ENCODE data around the gene LDB1. TPM values are rescaled to one million over a fixed set of nuclear protein-coding genes. Genes with fewer than 3 reads are reported as not detected.
A peak's percentile ranks its signal among the peaks of the same experiment; 100 is the strongest.

Gene LDB1
- total RNA-seq, 1 experiment from 2014 or later: 34.4 TPM

GRCh38 chr10:102135956-102136526 is 15.9 kb upstream of the LDB1 start:
- DNase-seq (ENCODE audit: low read depth): no peak

GRCh38 chr10:102134416-102134815 is 14.2 kb upstream of the LDB1 start:
- DNase-seq (ENCODE audit: low read depth): no peak

DNA sequence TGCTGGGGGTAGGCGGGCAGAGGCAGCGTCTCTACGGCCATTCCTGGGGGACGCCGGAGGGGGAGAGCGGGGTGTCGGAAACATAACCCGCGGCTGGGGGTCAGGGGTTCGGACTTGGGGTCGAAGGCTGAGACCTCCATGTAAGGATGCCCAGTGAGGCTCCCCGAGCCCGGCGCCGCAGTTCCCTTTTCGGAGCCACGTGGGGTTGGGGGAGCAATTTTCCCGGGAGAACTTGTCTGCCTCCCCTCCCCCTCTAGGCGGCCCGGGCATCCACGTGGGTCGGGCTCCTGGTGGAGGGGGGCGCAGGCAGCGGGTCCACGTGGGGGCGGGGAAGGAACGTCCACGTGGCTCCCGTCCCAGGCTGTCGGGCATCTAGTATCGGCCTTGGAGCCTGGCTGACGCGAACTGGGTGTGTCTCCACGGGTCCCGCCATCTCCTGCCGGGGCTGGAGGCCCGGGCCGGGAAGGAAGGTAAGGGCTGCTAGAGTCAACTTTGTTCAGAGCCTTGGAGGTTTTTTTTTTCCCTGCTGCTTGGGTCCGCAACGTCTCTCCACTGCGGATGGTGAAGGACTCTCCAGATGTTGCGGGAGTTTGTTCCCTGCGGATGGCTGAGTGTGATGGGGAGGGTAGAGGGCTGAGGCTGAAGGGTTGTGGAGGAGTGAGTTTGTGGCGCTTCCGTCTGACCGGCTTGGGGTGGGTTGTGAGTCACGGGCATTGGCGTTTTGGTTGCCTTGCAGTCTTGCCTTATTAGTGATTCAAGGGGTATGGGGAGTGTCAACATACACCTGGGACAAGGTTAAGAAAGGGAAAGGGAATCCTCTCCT is 13.4 kb upstream of the LDB1 start:
- DNase-seq (ENCODE audit: low read depth): peak; percentile 73

- DNase-seq (ENCODE audit: low read depth): peak; percentile 99
Measured at GRCh38 chr10:102132563-102133372, 12.6 kb upstream of the LDB1 start, which contains the start of gene PPRC1. TSS of gene PPRC1 (plus strand) at chr10:102133040. CDS start at chr10:102133069, 29 bp downstream.

GRCh38 chr10:102132193-102132562 is 12.0 kb upstream of the LDB1 start:
- DNase-seq (ENCODE audit: low read depth): no peak

- peak; percentile 68 for DNase-seq (ENCODE audit: low read depth)
Measured at GRCh38 chr10:102131286-102132170, 11.4 kb upstream of the LDB1 start.

- DNase-seq (ENCODE audit: low read depth): no peak
Measured at GRCh38 chr10:102123223-102123622, 3.1 kb upstream of the LDB1 start.

- DNase-seq (ENCODE audit: low read depth): no peak
Measured at GRCh38 chr10:102122450-102122849, 2.3 kb upstream of the LDB1 start.

DNA sequence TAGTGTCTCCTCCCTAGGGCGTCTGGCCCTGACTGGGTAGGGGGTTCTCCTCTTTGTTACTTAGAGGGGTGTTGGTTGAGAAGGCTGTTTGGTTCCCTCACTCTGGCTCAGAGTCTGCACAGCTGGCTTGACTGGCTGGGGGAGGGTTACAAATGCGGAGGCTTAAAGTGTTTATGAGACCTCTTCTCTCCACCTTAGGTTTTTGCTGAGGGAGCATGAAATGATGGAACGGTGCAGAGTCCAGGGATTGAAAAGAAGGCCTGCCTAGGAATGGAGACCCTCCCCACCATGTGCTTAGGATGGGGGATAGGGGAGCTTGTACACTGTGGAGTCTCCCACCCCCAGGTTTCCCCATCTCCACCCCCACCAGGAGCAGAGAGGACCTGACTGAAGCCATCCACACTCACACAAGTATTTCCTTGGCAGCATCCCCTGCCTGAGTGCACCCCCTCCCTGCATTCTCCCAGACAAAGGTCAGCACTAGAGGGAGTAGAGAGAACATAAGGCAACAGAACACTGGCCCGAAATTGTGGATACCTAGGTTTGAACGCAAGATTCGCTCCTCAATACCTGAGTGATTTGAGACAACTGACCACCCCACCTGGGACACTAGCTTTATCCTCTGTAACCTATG is 1.7 kb upstream of the LDB1 start:
- DNase-seq (ENCODE audit: low read depth): no peak

GRCh38 chr10:102120991-102121738 is 997 bp upstream of the LDB1 start:
- DNase-seq (ENCODE audit: low read depth): peak; percentile 39

GRCh38 chr10:102119417-102120141 is 589 bp downstream of the LDB1 start:
- peak; percentile 63 for DNase-seq (ENCODE audit: low read depth)

DNA sequence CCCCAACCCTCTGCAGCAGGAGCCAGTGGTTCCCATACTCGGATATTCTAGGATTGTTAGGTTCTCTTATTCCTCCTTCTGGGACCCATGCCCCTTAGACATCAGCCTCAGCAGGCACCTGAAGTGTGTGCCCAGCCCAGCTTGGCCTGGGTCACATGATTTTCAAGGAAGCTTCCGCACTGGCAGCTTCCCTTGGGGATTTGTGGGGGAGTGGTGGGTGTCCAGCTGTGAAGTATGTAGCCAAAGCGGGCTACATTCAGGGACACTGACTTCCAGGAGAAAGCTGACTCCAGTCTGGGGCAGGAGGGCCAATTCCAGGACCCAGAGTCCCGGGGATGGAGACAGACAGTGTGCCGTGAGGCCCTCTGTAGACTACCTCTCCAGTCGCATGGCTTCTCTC is 1.3 kb downstream of the LDB1 start:
- no peak for DNase-seq (ENCODE audit: low read depth)

- peak; percentile 79 for DNase-seq (ENCODE audit: low read depth)
Measured at GRCh38 chr10:102117391-102118159, 2.6 kb downstream of the LDB1 start.

DNA sequence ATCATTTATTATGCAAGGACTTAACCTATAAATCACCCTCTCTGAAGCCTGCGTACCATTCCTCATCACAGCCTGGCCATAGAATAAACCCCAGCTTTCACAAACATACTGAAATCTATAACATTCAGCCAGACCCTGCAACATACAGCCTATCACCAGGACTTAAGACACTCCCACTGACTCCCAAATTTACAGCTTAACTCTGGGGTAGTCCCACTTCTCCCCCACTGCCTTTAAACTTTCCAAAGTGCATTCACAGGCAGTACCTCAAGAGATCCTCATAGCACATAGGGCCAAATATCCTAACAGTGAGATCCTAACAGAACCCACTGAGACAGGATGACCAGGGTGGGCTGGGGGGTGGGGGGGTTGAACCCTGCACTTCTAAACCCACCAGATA is 3.5 kb downstream of the LDB1 start:
- DNase-seq (ENCODE audit: low read depth): no peak

DNA sequence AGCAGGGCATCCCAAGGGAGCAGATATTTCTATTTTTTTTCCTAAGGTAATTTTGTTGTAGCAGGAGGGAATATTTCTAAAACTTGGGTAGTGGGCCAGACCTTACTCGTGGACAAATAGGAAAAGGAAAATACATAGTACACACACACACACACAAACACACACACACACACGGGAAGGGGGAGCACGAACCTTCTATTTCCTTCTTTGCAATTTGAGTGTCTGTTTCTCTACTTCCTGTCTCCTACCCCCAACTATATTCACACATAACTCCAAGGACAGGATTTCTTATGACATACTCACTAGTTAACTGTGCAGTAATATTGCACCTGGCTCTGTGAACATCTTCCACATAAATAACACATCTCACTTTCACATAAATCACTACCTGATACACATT is 4.4 kb downstream of the LDB1 start:
- DNase-seq (ENCODE audit: low read depth): peak; percentile 36

DNA sequence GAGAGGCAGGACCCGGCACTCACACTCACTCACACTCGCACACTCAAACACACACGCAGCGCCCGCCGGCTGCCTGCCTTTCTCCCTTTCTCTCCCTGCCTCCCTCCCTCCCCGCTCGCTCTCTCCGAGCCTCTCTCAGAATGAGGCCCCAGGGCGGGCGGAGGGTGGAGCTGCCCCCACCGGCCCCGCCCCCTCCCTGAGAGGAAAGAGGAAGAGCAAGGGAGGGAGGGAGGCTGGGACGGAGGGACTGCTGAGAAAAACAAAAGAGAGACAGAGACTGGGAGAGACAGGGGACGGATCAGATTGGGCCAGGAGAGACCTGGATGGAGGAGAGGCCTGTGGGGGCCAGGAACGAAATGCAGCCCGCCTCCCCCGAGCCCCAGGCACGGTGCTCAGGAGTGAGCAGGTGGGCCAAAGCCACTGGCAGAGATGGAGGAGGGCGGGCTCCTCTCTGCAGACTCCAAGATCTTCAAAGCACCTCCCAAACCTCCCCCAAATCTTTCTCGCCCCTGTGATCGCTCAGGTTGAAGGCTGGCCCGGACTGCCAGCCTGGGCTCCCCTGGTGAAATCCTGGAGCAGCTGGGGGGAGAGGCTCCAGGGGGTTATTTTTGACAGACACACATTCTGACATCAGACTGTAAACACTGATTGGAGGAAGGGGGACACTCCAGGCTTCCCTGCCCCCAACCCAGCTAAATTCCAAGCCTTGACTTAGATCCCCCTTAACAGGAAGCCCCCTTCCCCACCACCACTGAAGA is 5.1 kb downstream of the LDB1 start:
- peak; percentile 79 for DNase-seq (ENCODE audit: low read depth)

Measured in HT1080 (cell line).